ENCODE results near the gene TMC8.
"Not testable (repeated sequence)": the region's sequence is repeated elsewhere in the genome, so short reads cannot be mapped to it uniquely, and the experiment has no call there.

The TMC8 gene

DNA sequence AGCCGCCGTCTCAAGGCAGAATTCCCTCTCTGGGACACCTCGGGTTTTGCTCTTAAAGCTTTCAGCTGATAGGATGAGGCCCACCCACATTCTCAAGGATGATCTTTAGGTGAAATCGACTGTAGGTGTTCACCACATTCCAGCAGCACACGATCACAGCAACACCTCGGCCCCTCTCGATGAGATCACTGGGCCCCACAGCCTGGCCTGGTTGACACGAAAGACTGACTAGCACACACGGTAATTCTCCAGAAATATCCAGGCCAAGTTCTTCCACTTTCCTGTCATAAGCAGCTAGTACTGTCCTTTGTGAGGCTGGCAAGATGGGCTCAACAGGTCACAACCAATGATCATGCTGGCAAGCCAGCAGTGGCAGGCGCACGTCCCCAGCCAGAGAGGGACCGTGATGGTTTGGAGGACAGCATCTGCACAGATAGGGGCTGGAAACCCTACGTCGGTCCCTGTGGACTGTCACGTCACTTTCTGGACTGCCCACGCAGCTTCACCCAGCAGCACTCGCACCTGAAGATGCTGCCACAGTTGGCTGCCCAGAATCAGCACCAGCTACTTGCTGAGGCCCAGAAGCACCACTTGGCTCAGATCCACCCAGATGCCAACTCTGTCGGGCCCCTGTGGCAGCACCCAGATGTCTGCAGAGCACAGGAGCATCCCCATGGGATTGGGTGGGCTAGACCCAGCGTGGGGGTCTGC lies 19.4 kb upstream of the TMC8 start:
- DNase-seq (ENCODE audit: low read depth) = no peak

DNA sequence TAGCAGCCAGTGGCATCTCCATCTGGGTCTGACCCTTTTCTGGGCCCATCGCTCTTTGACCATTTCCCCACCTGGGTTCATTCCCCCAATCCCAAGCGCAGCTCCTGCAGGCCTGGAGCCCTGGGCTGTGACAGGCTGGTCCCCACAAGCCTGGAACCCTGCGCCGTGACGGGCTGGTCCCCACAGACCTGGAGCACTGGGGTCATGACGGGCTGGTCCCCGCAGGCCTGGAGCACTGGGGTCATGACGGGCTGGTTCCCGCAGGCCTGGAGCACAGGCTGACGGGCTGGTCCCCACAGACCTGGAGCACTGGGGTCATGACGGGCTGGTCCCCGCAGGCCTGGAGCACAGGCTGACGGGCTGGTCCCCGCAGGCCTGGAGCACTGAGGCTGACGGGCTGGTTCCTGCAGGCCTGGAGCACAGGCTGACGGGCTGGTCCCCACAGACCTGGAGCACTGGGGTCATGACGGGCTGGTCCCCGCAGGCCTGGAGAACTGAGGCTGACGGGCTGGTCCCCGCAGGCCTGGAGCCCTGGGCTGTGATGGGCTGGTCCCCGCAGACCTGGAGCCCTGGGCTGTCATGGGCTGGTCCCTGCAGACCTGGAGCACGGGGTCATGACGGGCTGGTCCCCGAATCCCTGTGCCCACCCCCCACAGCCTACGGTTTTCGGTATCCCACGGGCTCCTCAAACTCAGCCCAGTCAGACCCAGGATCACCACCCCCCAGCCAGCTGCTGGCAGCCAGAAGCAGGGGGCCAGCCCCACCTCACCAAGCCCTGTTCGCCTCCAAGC lies 18.6 kb upstream of the TMC8 start:
- no peak for DNase-seq (ENCODE audit: low read depth)

DNA sequence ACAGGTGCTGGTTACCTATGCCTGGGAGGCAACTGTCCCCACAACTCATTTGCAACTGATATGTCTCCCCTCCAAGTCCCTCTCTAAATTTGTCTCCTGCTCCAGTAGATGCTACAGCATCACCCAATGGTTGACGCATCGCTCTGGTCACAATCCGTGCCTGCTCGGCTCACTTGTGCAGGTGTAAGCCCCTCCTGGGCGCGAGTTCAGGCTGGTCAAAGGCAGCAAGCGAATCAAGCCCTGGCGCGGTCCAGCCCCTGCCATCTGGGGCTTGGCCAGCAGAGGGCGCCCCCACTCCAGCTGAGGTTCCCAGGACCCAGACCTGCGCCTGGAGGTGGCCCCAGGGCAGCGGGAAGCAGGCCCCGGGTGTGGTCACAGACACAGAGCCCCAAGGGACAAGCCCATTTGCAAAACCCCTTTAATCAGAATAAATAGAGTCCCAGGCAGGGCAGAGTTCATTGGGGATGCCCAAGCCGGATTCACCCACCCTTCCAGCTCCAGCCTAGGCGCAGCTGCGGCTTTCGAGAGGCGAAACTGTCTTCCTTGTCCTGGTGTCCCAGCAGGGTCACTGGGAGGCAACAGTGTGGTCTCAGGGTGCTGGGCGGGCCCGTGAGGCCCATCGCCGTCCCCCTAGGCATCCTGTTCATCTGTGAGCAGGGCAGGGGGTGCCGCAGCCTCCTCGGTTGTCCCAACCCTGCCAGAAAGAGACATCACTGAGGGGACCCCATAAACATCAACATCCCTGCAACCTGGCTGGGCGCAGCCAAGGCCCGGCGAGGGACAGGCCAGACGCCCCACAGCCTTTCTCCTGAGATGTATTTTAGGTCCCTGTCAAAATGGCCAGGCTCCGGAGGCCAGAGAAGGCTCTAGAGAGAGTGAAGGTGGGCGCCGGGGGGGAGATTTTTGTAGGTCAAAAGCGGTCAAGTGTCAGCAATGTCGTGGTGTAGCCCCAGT lies 17.8 kb upstream of the TMC8 start:
- no peak for DNase-seq (ENCODE audit: low read depth)

DNA sequence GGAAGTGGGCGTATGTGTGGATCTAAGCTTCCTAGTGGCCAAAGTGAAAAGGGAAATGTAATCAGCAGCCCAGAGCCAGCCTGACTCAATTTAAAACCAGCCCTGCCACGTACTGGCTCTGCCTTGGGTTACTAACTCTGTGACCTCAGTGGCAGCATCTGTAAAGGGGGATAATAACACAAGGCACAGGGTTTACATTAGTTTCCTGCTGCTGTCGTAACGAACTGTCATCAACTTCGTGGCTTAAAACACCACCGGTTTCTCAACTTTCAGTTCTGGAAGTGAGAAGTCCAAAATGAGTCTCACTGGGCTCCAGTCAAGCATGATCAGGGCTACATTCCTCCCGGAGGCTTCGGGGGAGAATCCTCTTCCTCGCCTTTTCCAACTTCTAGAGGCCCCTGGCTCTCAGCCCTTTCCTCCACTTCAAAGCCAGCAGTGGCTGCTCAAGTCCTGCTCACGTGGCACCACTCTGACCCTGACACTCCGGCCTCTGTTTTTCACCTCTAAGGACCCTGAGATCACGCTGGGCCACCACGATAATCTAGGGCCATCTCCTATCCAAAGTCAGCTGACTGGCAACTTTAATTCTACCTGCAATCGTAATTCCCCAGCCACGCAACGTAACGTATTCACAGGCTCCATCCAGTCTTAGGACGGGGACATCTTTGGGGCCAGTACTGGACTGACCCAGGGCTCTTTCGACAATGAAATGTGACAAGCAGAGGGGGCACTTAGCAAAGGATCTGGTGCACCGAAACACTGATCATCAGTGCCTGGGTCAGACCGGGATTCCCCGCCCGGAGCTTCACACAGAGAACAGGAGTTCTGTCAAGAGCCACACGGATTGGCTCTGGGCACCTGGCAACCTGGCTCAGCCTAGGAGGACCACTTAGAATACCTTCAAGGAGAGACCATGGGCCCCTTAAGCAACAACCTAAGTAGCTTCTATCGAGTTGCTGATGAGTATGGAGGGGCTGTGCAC lies 16.5 kb upstream of the TMC8 start:
- DNase-seq (ENCODE audit: low read depth) = no peak

DNA sequence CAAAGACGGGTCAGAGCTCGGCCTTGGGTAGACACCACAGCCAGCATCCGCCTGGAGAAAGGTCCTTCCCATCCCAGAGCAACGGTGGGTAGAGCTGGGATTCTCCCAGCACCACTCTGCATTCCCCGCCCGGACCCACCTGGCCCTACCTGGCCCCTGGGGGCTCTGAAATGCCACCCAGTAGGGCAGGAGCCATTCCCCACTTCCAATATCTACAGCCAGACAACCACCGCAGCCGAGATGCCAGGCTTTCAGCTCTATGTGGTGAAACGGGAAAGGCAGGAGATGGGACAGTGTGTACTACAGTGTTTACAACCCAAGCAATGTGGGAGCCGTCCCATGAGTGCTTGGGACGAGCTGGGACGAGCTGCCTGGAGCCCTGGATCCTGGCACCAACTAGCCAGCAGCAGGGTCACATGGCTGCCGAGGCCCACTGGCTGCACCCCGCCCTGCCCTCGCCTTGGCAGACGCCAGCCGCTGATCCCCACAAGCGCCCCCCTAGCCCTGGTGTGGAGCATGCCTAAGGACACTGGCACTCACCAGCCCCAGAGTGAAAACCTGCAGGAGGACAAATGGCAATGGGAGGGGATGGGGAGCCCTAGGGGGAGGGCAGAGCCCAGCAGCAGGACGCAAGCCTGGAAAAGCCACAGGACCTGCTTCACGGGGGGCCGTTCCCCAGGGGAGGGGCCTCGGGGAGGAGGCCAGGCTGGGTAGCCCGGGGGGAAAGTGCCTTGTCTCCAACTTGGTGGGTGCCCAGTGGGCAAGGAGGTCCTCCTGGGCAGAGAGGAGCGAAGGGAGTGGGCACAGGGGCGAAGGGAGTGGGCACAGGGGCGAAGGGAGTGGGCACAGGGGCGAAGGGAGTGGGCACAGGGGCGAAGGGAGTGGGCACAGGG lies 15.5 kb upstream of the TMC8 start:
- no peak for DNase-seq (ENCODE audit: low read depth)

DNA sequence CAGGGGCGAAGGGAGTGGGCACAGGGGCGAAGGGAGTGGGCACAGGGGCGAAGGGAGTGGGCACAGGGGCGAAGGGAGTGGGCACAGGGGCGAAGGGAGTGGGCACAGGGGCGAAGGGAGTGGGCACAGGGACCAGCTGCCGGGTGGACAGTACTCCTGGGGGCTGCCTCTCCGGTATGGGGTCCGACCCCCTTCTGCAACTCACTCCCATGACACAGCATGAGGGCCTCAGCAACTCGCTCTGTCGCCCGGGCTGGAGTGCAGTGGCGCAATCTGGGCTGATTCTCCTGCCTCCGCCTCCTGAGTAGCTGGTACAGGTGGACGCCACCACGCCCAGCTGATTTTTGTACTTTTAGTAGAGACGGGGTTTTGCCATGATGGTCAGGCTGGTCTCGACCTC lies 14.8 kb upstream of the TMC8 start:
- not testable (repeated sequence) for DNase-seq (ENCODE audit: low read depth)

DNA sequence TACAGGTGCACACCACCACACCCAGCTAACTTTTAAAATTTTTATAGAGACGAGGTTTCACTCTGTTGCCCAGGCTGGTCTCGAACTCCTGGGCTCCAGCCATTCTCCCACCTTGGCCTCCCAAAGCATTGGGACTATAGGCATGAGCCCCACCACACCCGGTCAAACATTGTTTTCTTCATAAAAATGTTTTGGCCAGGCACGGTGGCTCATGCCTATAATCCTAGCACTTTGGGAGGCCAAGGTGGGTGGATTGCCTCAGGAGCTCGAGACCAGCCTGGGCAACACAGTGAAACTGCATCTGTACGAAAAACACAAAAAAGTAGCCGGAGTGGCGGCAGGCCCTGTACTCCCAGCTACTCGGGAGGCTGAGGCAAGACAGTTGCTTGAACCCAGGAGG lies 14.2 kb upstream of the TMC8 start:
- no peak for DNase-seq (ENCODE audit: low read depth)

DNA sequence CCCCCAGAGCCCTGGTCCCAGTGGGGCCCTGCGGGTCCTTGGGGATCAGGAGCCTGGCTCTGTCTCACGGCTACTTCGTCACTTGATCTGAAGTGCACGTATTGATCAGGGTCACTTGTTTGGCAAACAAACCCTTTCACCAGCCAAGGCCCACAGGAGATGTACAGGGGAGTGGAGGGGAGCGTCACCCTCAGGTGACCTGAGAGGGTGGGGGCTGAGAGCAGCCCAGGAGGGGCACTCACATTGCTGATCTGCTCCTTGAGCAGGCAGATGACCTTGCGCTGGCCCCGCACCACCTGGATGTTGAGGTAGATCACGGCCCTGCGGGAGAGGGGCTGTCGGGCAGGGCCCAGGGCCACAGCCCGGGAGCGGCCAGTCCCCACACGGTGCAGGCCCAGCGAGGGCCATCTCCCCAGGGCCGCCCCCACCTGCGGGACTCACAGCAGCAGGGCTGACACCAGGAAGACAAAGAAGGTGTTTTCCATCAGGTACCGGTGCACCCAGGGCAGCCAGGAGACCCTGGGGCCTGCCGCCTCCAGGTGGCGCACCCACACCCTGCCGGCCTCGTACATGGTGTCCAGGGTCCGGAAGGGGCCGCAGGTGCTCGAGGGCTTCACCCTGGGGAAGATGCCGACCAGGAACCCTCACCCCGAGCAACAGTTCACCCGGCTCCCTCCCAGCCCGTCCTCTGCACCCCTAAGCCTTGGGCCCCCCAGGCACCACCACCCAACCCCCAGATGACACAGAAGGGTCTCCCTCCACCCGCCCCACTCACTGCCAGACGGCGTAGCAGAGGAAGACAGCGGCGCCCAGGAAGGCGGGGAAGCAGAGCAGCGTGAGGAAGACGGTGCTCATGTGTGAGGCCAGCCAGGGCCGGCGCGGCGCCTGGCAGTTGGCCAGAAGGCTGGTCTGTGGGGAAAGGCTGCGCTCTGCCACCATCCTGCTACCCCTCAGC lies 13.3 kb upstream of the TMC8 start:
- DNase-seq (ENCODE audit: low read depth) = no peak

DNA sequence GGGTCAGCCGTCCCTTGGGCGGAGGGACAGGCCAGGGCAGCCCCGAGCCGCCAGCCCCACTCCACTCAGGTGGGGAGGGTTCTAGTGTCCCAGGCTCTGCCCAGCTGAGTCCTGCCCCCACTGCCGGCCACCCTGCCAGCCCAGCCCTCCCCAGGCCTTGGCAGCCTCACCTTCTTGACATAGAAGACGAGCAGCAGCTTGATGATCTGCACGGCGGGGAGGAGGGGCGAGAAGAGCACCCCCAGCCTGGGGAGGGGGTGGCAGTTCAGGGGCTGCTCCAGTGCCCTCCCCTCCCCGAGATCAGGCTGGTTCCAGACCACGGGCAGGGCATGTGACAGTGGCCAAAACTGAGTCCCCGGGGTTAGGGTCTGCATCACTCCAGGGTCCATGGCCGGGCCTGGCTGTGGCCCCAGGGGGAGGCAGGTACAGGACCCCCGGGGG lies 11.8 kb upstream of the TMC8 start:
- DNase-seq (ENCODE audit: low read depth) = no peak

DNA sequence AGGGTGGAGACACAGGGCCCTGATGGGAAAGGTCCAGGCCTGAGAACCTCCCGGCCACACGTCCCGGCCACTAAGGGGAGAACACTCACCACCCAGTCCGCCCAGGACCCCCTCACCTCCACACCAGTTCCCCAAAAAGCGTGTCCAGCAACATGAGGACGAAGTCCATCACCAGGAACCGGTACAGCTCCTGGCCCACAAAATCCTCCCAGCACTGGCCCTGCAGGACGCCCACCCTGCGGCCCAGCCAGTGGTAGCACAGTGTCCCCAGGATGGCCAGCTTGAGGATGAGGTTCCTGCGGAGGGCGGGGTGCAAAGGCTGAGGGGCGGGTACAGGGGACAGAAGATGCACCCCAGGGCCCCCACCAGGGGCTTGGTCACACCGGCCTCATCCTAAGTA lies 10.0 kb upstream of the TMC8 start:
- DNase-seq (ENCODE audit: low read depth) = no peak

DNA sequence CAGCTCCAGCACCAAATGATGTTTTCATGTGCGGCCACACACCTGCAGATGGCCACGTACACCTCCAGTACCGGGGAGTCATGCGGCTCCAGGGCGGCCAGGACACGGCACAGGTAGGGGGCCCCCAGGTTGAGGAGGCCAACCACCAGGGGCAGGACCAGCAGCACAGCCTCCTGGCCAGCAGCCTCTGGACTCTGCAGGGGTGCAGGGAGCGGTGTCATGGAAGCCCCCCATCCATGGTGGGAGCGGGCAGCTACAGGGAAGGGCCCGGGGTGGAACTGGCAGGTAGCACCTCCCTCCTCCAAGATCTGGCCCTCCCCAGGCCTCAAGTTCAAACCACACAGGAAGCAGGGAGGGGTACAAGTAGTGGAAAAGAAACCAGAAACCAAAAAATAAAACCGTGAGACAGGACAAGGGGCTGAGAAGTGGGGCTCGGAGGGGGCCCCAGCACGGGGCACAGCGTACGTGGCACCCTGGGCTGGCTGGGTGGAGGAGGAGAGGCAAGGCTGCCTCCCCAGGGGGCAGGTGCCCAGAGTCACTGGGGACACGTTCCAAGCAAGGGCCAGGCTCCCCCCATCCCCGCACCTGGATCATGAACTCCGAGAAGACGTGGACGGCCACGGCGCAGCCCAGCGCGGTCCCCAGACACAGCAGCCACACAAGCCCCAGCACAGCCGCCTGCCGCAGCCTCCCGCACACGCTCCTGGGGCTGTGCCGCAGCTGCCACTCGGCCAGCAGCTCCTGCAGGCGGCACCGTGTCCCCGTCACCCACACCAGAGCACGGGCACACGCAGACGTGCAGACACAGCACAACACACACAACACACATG lies 9.4 kb upstream of the TMC8 start:
- no peak for DNase-seq (ENCODE audit: low read depth)

DNA sequence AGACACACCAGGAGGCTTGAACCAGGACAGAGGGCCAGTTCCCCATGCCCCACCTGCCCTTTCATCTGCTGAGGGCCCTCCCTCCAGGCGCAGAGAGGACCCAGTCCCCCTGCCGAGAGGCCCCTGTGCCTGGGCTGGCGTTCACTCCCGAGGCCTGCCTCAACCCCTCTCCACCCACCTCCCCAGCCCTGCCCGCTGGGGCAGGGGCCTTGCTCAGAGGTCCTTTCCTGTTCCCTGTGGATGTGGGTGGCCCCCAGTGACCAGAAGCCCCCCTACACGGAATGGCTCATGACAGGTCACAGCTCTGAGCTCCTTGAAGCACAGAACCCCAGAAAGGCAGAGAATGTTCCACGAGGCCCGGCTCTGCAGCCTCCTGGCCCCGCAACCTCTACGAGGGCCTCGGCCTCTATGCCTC lies 8.8 kb upstream of the TMC8 start:
- no peak for DNase-seq (ENCODE audit: low read depth)

DNA sequence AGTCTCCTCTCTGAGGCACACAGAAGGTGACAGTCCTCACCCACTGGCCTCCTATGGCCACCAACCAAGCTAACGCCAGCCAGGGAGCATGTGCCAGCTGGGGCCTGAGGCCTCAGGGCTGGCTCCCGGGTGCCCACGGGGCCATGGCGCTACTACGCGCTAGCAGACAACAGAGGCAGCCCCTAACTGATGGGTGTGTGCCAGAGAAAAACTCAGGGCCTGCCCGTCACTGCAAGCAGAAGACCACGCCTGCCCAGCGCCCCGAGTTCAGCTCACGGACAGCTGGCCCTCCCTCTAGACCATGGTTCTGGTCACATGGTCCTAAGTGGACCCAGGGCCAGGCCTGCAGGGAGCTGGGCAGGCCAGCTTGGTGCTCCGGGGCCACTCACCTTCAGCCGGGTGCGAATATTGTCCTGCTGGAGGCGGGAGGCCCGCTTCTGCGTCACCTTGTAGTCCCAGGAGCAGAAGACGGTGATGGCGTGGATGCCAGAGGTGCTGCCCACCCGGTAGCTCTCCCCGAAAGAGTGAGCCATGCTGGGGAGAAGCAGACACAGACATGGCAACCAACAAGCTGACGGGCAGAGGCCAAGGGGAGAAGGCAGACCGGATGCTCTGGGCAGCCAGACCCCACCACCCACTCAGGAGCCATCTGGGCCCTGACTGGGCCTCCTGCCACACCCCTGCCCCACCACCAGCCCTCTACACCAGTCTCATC lies 8.2 kb upstream of the TMC8 start:
- DNase-seq (ENCODE audit: low read depth) = no peak

DNA sequence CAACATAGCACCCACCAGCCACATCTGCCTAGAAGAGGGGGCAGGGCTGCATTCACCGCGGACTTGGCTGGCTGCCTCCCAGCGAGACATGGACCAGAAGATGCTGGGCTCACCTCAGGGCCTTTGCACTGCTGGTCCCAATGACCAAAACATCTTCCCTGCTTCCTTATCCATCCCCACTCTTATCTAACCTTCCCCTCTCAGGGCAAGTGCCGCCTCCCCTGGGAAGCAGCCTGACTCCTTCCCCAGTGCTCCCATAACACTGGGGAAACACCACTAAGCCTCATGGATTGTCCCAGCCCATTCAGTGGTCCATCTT lies 7.7 kb upstream of the TMC8 start:
- no peak for DNase-seq (ENCODE audit: low read depth)

DNA sequence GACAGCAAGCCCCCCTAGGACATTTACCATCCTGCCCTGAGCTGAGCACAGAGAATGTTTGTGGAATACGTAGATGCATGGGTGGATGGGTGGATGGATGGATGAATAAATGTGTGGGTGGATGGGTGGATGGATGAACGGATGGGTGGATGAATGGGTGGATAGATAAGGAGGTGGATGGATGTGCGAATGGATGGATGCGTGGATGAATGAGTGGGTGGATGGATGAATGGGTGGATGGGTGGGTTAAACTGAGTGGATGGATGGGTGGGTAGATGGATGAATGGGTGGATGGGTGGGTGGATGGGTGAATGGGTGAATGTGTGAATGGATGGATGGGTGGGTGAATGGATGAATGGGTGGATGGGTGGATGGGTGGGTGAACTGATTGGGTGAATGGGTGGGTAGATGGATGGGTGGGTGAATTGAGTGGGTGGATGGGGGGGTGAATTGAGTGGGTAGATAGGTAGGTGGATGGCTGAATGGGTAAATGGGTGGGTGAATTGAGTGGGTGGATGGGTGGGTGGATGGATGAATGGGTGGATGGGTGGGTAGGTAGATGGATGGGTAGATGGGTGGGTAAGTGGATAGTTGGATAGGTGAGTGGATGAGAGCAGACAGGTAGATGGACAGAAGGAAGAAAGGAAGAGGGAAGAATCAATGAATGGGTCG lies 7.2 kb upstream of the TMC8 start:
- no peak for DNase-seq (ENCODE audit: low read depth)

DNA sequence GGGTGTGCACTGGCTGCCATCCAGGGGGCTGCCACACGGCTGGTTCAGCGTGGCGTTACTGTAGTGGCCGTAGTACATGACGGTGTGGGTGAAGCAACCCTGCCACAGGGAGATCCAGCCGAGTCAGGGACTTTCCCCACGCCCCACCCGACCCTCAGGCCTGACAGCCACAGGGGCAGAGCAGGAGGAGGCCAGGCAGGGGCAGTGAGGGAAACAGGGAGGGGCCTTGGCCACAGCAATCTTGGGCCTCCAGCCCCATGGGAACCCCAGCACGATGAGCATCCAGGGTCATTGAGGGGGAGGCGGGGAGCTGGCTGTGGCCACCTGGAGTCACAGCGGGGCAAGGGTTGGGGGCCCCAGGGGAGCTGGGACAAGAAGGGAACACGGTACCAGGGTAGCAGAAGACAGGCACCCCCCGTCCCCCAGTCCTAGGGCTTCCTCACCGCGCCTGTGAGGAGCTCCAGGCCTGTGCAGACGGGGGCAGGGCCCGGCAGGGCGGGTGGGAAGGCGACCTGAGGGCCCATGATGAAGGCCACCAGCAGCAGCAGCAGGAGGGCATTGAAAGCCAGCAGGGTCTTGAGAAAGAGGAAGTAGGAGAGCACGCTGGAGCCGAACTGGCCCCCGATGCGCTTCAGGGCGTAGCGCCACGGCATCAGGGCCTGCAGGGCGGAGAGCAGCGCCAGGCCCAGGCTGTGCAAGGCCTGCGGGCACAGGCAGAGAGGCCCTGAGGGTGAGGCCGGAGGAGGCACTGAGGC lies 6.3 kb upstream of the TMC8 start:
- no peak for DNase-seq (ENCODE audit: low read depth)

DNA sequence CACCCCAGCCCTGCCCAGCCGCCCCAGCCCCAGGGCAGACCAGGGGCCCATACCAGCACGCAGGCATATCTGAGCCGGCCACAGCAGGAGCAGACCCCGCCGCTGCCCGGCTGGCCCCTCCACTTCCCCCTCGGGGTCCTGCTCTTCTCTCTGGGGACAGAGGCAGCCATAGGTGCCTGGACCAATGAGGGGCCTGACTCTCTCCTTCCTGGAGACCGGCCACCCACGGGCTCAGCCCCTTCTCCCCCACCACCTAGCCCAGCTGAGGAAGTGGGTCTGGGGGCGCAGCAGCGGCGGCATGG lies 5.8 kb upstream of the TMC8 start:
- DNase-seq (ENCODE audit: low read depth) = no peak

Data from T-helper 22 cell (primary cell).